Erythroblast (primary cell): ENCODE data around the gene ABHD12.

Experiments used
- GATA1 ChIP-seq: IDR thresholded peaks from 2 replicates; pipeline ENCODE4 v1.6.1; 2011; ENCODE audit warnings: low read depth, mild to moderate bottlenecking, control low read depth, low read length, moderate library complexity
- POLR2A ChIP-seq: IDR thresholded peaks from 2 replicates; pipeline ENCODE4 v1.6.1; 2011; ENCODE audit warnings: mild to moderate bottlenecking, low read length

- TF ChIP-seq POLR2A, result no peak
- no peak for TF ChIP-seq GATA1
These were observed 132.2 kb downstream of the ABHD12 start for GRCh38 chr20:25258476-25258805.
